Central memory CD8-positive, alpha-beta T cell (primary cell): ENCODE measurements around the gene RNF180.

Source experiments
- ATAC-seq: fragments of 150-1000 bp; cut with Tn5 transposase; replicated peaks from 2 replicates; pipeline ENCODE4 v1.10.0; 2022; ENCODE audit warnings: mild to moderate bottlenecking, moderate FRiP score, moderate number of reproducible peaks; ENCODE audit not compliant: poor library complexity, severe bottlenecking; ENCODE audit errors: extremely low read depth
- DNase-seq, 2 donors: peaks; one replicate each; pipeline ENCODE4 v3.0.0; 2021; ENCODE audit warnings: low spot score in 2 of 2
- H3K27ac Mint-ChIP-seq: one replicate; pipeline ENCODE4 v1.8.0; 2022; ENCODE audit warnings: low read depth, mild to moderate bottlenecking, moderate library complexity, mixed read lengths
- H3K27me3 Mint-ChIP-seq: one replicate; pipeline ENCODE4 v1.8.0; 2022; ENCODE audit warnings: mixed read lengths
- H3K36me3 Mint-ChIP-seq: one replicate; pipeline ENCODE4 v1.8.0; 2022; ENCODE audit warnings: mild to moderate bottlenecking, moderate library complexity, mixed read lengths; ENCODE audit not compliant: insufficient read depth
- H3K4me1 Mint-ChIP-seq: one replicate; pipeline ENCODE4 v1.8.0; 2022; ENCODE audit warnings: mixed read lengths
- H3K4me3 Mint-ChIP-seq: one replicate; pipeline ENCODE4 v1.8.0; 2022; ENCODE audit warnings: mild to moderate bottlenecking, moderate library complexity, mixed read lengths
- H3K9me3 Mint-ChIP-seq: one replicate; pipeline ENCODE4 v1.8.0; 2022; ENCODE audit warnings: mixed read lengths

The RNF180 gene

GRCh38 chr5:64299805-64300204, 134.2 kb downstream of the RNF180 start:
- Mint-ChIP-seq H3K9me3 (no peaks in the 10 kb centered on the region), H3K4me1 (no peaks in the 10 kb centered on the region), H3K27ac (no peak overlapping the region), H3K27me3 (no peaks in the 10 kb centered on the region), H3K4me3 (no peak overlapping the region), H3K36me3 (no peaks in the 10 kb centered on the region)
- DNase-seq, result no peak
- ATAC-seq, result no peak

GRCh38 chr5:64301566-64301965, 135.9 kb downstream of the RNF180 start:
- no peak overlapping the region for H3K4me3 Mint-ChIP-seq
- ATAC-seq (no peak), DNase-seq (no peak)
- no peaks in the 10 kb centered on the region for H3K36me3 Mint-ChIP-seq
- no peaks in the 10 kb centered on the region for H3K27me3 Mint-ChIP-seq
- no peak overlapping the region for H3K27ac Mint-ChIP-seq
- no peaks in the 10 kb centered on the region for H3K4me1 Mint-ChIP-seq
- no peaks in the 10 kb centered on the region for H3K9me3 Mint-ChIP-seq

GRCh38 chr5:64308135-64308534, 142.5 kb downstream of the RNF180 start:
- ATAC-seq, result no peak

GRCh38 chr5:64312491-64312890, 146.8 kb downstream of the RNF180 start:
- H3K27ac Mint-ChIP-seq, result no peak overlapping the region
- H3K4me3 Mint-ChIP-seq, result no peak overlapping the region
- H3K36me3 Mint-ChIP-seq, result no peaks in the 10 kb centered on the region
- H3K9me3 Mint-ChIP-seq, result peaks cover 16% of the 10 kb centered on the region
- ATAC-seq (no peak), DNase-seq (no peak)
- no peaks in the 10 kb centered on the region for H3K27me3 Mint-ChIP-seq
- no peaks in the 10 kb centered on the region for H3K4me1 Mint-ChIP-seq

More at GRCh38 chr5:64308135-64308534, 142.5 kb downstream of the RNF180 start:
- H3K4me3 Mint-ChIP-seq, result no peak overlapping the region
- H3K27ac Mint-ChIP-seq, result no peak overlapping the region
- H3K27me3 Mint-ChIP-seq, result no peaks in the 10 kb centered on the region
- H3K9me3 Mint-ChIP-seq, result peaks cover 13% of the 10 kb centered on the region
- H3K4me1 Mint-ChIP-seq, result no peaks in the 10 kb centered on the region
- H3K36me3 Mint-ChIP-seq, result no peaks in the 10 kb centered on the region
- DNase-seq, result no peak

- no peaks in the 10 kb centered on the region for H3K4me1 Mint-ChIP-seq
- H3K36me3 Mint-ChIP-seq, result no peaks in the 10 kb centered on the region
- DNase-seq (no peak), ATAC-seq (no peak)
- H3K27ac Mint-ChIP-seq, result no peak overlapping the region
- H3K9me3 Mint-ChIP-seq, result peaks cover 11% of the 10 kb centered on the region
- no peaks in the 10 kb centered on the region for H3K27me3 Mint-ChIP-seq
- H3K4me3 Mint-ChIP-seq, result no peak overlapping the region
Measured at GRCh38 chr5:64315778-64316177, 150.1 kb downstream of the RNF180 start.

GRCh38 chr5:64318175-64318574, 152.5 kb downstream of the RNF180 start:
- no peaks in the 10 kb centered on the region for H3K27me3 Mint-ChIP-seq
- H3K4me1 Mint-ChIP-seq, result no peaks in the 10 kb centered on the region
- H3K27ac Mint-ChIP-seq, result no peak overlapping the region
- H3K36me3 Mint-ChIP-seq, result no peaks in the 10 kb centered on the region
- no peak overlapping the region for H3K4me3 Mint-ChIP-seq
- ATAC-seq, result no peak
- no peak for DNase-seq
- peaks cover 3% of the 10 kb centered on the region for H3K9me3 Mint-ChIP-seq

- Mint-ChIP-seq H3K4me1 (no peaks in the 10 kb centered on the region), H3K36me3 (no peaks in the 10 kb centered on the region), H3K4me3 (no peak overlapping the region), H3K9me3 (no peaks in the 10 kb centered on the region), H3K27me3 (no peaks in the 10 kb centered on the region), H3K27ac (no peak overlapping the region)
- ATAC-seq (no peak), DNase-seq (no peak)
Measured at GRCh38 chr5:64323591-64323990, 157.9 kb downstream of the RNF180 start.

- no peak for ATAC-seq
- H3K36me3 Mint-ChIP-seq, result no peaks in the 10 kb centered on the region
- H3K4me1 Mint-ChIP-seq, result no peaks in the 10 kb centered on the region
- DNase-seq, result no peak
- peaks cover 5% of the 10 kb centered on the region for H3K9me3 Mint-ChIP-seq
- no peak overlapping the region for H3K27ac Mint-ChIP-seq
- H3K27me3 Mint-ChIP-seq, result no peaks in the 10 kb centered on the region
- H3K4me3 Mint-ChIP-seq, result no peak overlapping the region
Measured at GRCh38 chr5:64330728-64331231, 165.1 kb downstream of the RNF180 start.

- Mint-ChIP-seq H3K27me3 (no peaks in the 10 kb centered on the region), H3K4me1 (no peaks in the 10 kb centered on the region), H3K4me3 (no peak overlapping the region), H3K36me3 (no peaks in the 10 kb centered on the region), H3K27ac (no peak overlapping the region), H3K9me3 (peaks cover 5% of the 10 kb centered on the region)
- no peak for ATAC-seq
- no peak for DNase-seq
Measured at GRCh38 chr5:64331597-64332277, 166.1 kb downstream of the RNF180 start.

GRCh38 chr5:64333886-64334285, 168.2 kb downstream of the RNF180 start:
- Mint-ChIP-seq H3K27ac (no peak overlapping the region), H3K4me1 (no peaks in the 10 kb centered on the region), H3K4me3 (no peak overlapping the region), H3K27me3 (no peaks in the 10 kb centered on the region), H3K9me3 (peaks cover 5% of the 10 kb centered on the region), H3K36me3 (no peaks in the 10 kb centered on the region)
- DNase-seq (no peak), ATAC-seq (no peak)

- no peak for ATAC-seq
- H3K9me3 Mint-ChIP-seq, result no peaks in the 10 kb centered on the region
- no peak overlapping the region for H3K27ac Mint-ChIP-seq
- no peaks in the 10 kb centered on the region for H3K27me3 Mint-ChIP-seq
- no peak for DNase-seq
- no peaks in the 10 kb centered on the region for H3K36me3 Mint-ChIP-seq
- no peak overlapping the region for H3K4me3 Mint-ChIP-seq
- H3K4me1 Mint-ChIP-seq, result no peaks in the 10 kb centered on the region
Measured at GRCh38 chr5:64339769-64340168, 174.1 kb downstream of the RNF180 start.

- no peaks in the 10 kb centered on the region for H3K36me3 Mint-ChIP-seq
- H3K4me1 Mint-ChIP-seq, result no peaks in the 10 kb centered on the region
- no peaks in the 10 kb centered on the region for H3K27me3 Mint-ChIP-seq
- no peak for DNase-seq
- no peak overlapping the region for H3K27ac Mint-ChIP-seq
- ATAC-seq, result no peak
- H3K9me3 Mint-ChIP-seq, result no peaks in the 10 kb centered on the region
- H3K4me3 Mint-ChIP-seq, result no peak overlapping the region
Measured at GRCh38 chr5:64340293-64340692, 174.7 kb downstream of the RNF180 start.

- H3K9me3 Mint-ChIP-seq, result no peaks in the 10 kb centered on the region
- DNase-seq, result no peak
- no peak overlapping the region for H3K4me3 Mint-ChIP-seq
- H3K36me3 Mint-ChIP-seq, result no peaks in the 10 kb centered on the region
- H3K27ac Mint-ChIP-seq, result no peak overlapping the region
- no peaks in the 10 kb centered on the region for H3K4me1 Mint-ChIP-seq
- no peak for ATAC-seq
- H3K27me3 Mint-ChIP-seq, result no peaks in the 10 kb centered on the region
Measured at GRCh38 chr5:64341340-64341739, 175.7 kb downstream of the RNF180 start.
